B cell (primary cell): ENCODE results near the gene UBASH3B. TPM values are rescaled to one million over a fixed set of nuclear protein-coding genes. Genes with fewer than 3 reads are reported as not detected.

Source experiments
- ATAC-seq: fragments of 200-7000 bp; cut with Tn5 transposase; one replicate; pipeline ENCODE4 v1.10.0; 2021; ENCODE audit warnings: low read depth, mild to moderate bottlenecking, moderate number of reproducible peaks, moderate library complexity
- CTCF ChIA-PET: fragments of 350-600 bp; sonication (Branson Sonifier 250); formaldehyde crosslinking; loops from one replicate; lab custom pipeline; 2021; ENCODE audit warnings: antibody characterized with exemption, inconsistent platforms; lab: Charles Lee
- POLR2A ChIA-PET: fragments of 350-600 bp; sonication (Branson Sonifier 250); formaldehyde crosslinking; loops from one replicate; lab custom pipeline; 2021; ENCODE audit warnings: antibody characterized with exemption; lab: Charles Lee
- DNase-seq: peaks from one replicate; pipeline ENCODE4 v3.0.0; 2013
- H2AFZ ChIP-seq: 2 replicates; pipeline ENCODE4 v1.6.1; 2012; ENCODE audit warnings: mild to moderate bottlenecking, low read depth, low read length; ENCODE audit not compliant: insufficient read depth, poor library complexity, severe bottlenecking
- H3K27ac ChIP-seq, 2 donors: 1 replicate in 1 of 2; 2 replicates in 1 of 2; pipeline ENCODE4 v1.5.1; 2012 to 2013; ENCODE audit warnings: low read length in 2 of 2, mild to moderate bottlenecking in 2 of 2, moderate library complexity in 1 of 2
- H3K27me3 ChIP-seq, 4 experiments: fragments of 200-600 bp in 1 of 4; sonication (generic) in 1 of 4; replicated peaks in 1 of 4; 1 replicate in 2 of 4; 2 replicates in 2 of 4; pipeline versions ENCODE4 v1.6.1 to v1.7.0; 2013 to 2016; ENCODE audit warnings: low read length in 3 of 4, mild to moderate bottlenecking in 2 of 4, mixed read lengths in 1 of 4, moderate library complexity in 1 of 4; ENCODE audit not compliant: insufficient read depth in 4 of 4, control insufficient read depth in 3 of 4; ENCODE audit errors: control extremely low read depth in 1 of 4
- H3K36me3 ChIP-seq, 2 experiments: replicated peaks in 1 of 2; 1 replicate in 1 of 2; 2 replicates in 1 of 2; pipeline versions ENCODE4 v1.6.1 to v1.7.1; 2013; ENCODE audit warnings: low read length in 1 of 2; ENCODE audit not compliant: insufficient read depth in 2 of 2, control insufficient read depth in 1 of 2; ENCODE audit errors: control extremely low read depth in 1 of 2, extremely low read depth in 1 of 2
- H3K4me1 ChIP-seq, 2 donors: fragments of 200-600 bp in 1 of 2; sonication (generic) in 1 of 2; 1 replicate in 1 of 2; 2 replicates in 1 of 2; pipeline versions ENCODE4 v1.5.1 to v1.6.1; 2013 to 2017; ENCODE audit warnings: low read length in 2 of 2; ENCODE audit not compliant: control insufficient read depth in 2 of 2, insufficient read depth in 2 of 2
- H3K4me2 ChIP-seq: replicated peaks from 2 replicates; pipeline ENCODE3; 2012; ENCODE audit warnings: mild to moderate bottlenecking, low read depth, low read length; ENCODE audit not compliant: poor library complexity, severe bottlenecking
- H3K4me3 ChIP-seq, 5 experiments: fragments of 200-600 bp in 1 of 5; sonication (generic) in 1 of 5; 1 replicate in 3 of 5; 2 replicates in 2 of 5; pipeline versions ENCODE4 v1.5.1 to v1.7.0; 2011 to 2016; ENCODE audit warnings: low read length in 4 of 5, mild to moderate bottlenecking in 4 of 5, low read depth in 2 of 5, control low read depth in 1 of 5, moderate library complexity in 1 of 5; ENCODE audit not compliant: insufficient read depth in 1 of 5; ENCODE audit errors: control extremely low read depth in 1 of 5, extremely low read depth in 1 of 5
- H3K79me2 ChIP-seq: fragments of 200-600 bp; sonication (generic); one replicate; pipeline ENCODE4 v1.6.0; 2016; ENCODE audit warnings: low read length; ENCODE audit not compliant: control insufficient read depth, insufficient read depth
- H3K9ac ChIP-seq: fragments of 200-600 bp; sonication (generic); 2 replicates; pipeline ENCODE4 v1.6.1; 2017; ENCODE audit warnings: mild to moderate bottlenecking, low read length, moderate library complexity
- H3K9me3 ChIP-seq, 3 donors: one replicate each; pipeline versions ENCODE4 v1.6.1 to v1.7.1; 2013; ENCODE audit warnings: low read length in 2 of 3; ENCODE audit not compliant: control insufficient read depth in 2 of 3, insufficient read depth in 1 of 3; ENCODE audit errors: control extremely low read depth in 1 of 3
- H4K20me1 ChIP-seq: 2 replicates; pipeline ENCODE4 v1.6.0; 2012; ENCODE audit warnings: mild to moderate bottlenecking, low read length; ENCODE audit not compliant: insufficient read depth, control insufficient read depth, poor library complexity, severe bottlenecking
- H3K27ac Mint-ChIP-seq: one replicate; pipeline ENCODE4 v1.8.0; 2021; ENCODE audit warnings: mixed read lengths
- H3K27me3 Mint-ChIP-seq: one replicate; pipeline ENCODE4 v1.8.0; 2021; ENCODE audit warnings: mixed read lengths
- H3K4me1 Mint-ChIP-seq: one replicate; pipeline ENCODE4 v1.8.0; 2021; ENCODE audit warnings: mixed read lengths
- H3K4me3 Mint-ChIP-seq: one replicate; pipeline ENCODE4 v1.8.0; 2021; ENCODE audit warnings: mixed read lengths
- H3K9me3 Mint-ChIP-seq: one replicate; pipeline ENCODE4 v1.8.0; 2022; ENCODE audit warnings: mixed read lengths; ENCODE audit not compliant: insufficient read depth
- CTCF ChIP-seq: fragments of 200-600 bp; IDR thresholded peaks from one replicate; pipeline ENCODE4 v1.8.0; 2022; ENCODE audit warnings: antibody characterized with exemption, mild to moderate bottlenecking
- EZH2 ChIP-seq: IDR thresholded peaks from 2 replicates; pipeline ENCODE4 v1.6.1; 2012; ENCODE audit warnings: borderline replicate concordance, low read depth, mild to moderate bottlenecking, moderate library complexity, low read length; ENCODE audit not compliant: insufficient read depth, poor library complexity, severe bottlenecking
- WGBS: methylation state at CpG from one replicate; pipeline ENCODE4 v1.1.5; 2013; ENCODE audit warnings: missing lambda C conversion rate; ENCODE audit not compliant: insufficient coverage; 5-methylcytosine and 5-hydroxymethylcytosine counted together
- intact Hi-C: fragments of 100-400 bp; cut with micrococcal nuclease; formaldehyde crosslinking; loops from one replicate; pipeline ENCODE4 v1.10.0; 2022
- polyA plus RNA-seq: library from polyadenylated mRNA; depleted of rRNA; stranded (reverse); fragments of >200 nt; gene quantifications from 2 replicates; pipeline ENCODE4 v1.2.3, GENCODE V29; 2012
- total RNA-seq, 2 donors: library from RNA; stranded (reverse); fragments of 120-200 nt in 1 of 2; gene quantifications; 1 replicate in 1 of 2; 2 replicates in 1 of 2; pipeline versions ENCODE4 v1.2.3 to v1.2.4, GENCODE V29; 2013 to 2022

The UBASH3B gene
- total and polyA plus RNA-seq, 2 donors (not counting 1 experiment from before 2014, with no cell fraction given), result 2.3 to 3.6 TPM

- no peaks in the 10 kb centered on the region for H3K9me3 ChIP-seq
- H3K27ac ChIP-seq, result no peak overlapping the region
- ChIA-PET POLR2A (no interaction called here), CTCF (interaction anchor here (1.4 to 2.6 kb wide), 3 partner anchors 14 to 129 kb away, joined by 3 to 10 read pairs (median 5); no protein-coding TSS in a partner anchor)
- no peaks in the 10 kb centered on the region for H3K36me3 ChIP-seq
- no peak overlapping the region for H3K4me2 ChIP-seq
- Mint-ChIP-seq H3K4me1 (peaks cover 21% of the 10 kb centered on the region), H3K9me3 (no peaks in the 10 kb centered on the region), H3K4me3 (no peak overlapping the region), H3K27ac (no peak overlapping the region), H3K27me3 (peaks cover 21% of the 10 kb centered on the region)
- DNase-seq, result no peak
- H4K20me1 ChIP-seq, result no peaks in the 10 kb centered on the region
- peaks cover 12 to 17% of the 10 kb centered on the region in 2 donors for H3K4me1 ChIP-seq
- H3K79me2 ChIP-seq, result peaks cover 29% of the 10 kb centered on the region
- intact Hi-C loops, result loop anchor here (2.0 kb wide), 1 partner anchor 93 kb away; no protein-coding TSS in a partner anchor
- no peak overlapping the region for H3K9ac ChIP-seq
- no peak overlapping the region for H2AFZ ChIP-seq
- H3K27me3 ChIP-seq, result peaks cover 0 to 24% (median 13%) of the 10 kb centered on the region in 4 experiments
- H3K4me3 ChIP-seq, result no peak overlapping the region
- 91% methylated on average over 4 of the region's 7 CpGs for WGBS
- TF ChIP-seq CTCF (no peak), EZH2 (no peak)
- no peak for ATAC-seq
Measured at GRCh38 chr11:122653916-122654585, 1.5 kb upstream of the UBASH3B start.
